SH-SY5Y (cell line): ENCODE measurements around the gene HNRNPH1.

ENCODE experiments used
- GATA2 ChIP-seq: IDR thresholded peaks from 2 replicates; pipeline ENCODE4 v1.6.1; 2011; ENCODE audit warnings: mild to moderate bottlenecking, low read depth, low read length
- GATA3 ChIP-seq: IDR thresholded peaks from 2 replicates; pipeline ENCODE4 v1.6.1; 2011; ENCODE audit warnings: low read depth, mild to moderate bottlenecking, low read length, moderate library complexity

DNA sequence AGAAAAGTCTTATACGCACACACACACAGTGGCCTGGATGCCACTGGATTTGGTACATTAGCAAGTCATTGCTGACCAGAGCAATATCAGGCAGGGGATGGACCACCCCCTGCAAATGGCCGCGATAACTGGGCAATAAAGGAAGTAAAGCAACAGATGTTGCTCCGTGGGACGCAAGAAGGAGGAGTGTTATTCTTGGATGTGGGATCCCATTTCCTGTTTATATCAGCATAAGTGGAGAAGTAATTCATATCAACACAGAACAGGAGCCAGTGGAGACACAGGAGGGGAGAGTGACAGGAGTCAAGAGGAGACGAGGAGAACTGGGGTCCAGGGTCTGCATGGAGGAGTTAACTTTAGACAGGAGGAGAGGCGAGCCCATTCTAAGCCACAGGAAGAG is 54.8 kb downstream of the HNRNPH1 start:
- TF ChIP-seq GATA2, result no peak
- TF ChIP-seq GATA3, result no peak
